H7 (cell line): Measurements from ENCODE around the gene SESTD1. TPM values are rescaled to one million over a fixed set of nuclear protein-coding genes. Genes with fewer than 3 reads are reported as not detected.
A peak's percentile ranks its signal among the peaks of the same experiment; 100 is the strongest.

Experiments
- DNase-seq: peaks from one replicate; pipeline ENCODE4 v3.0.0; 2012
- H3K27me3 ChIP-seq: 2 replicates; pipeline ENCODE4 v1.6.0; 2011; ENCODE audit warnings: mild to moderate bottlenecking, low read length; ENCODE audit not compliant: control insufficient read depth, insufficient read depth
- H3K36me3 ChIP-seq: replicated peaks from 2 replicates; pipeline ENCODE4 v1.5.1; 2011; ENCODE audit warnings: low read length; ENCODE audit not compliant: control insufficient read depth, insufficient read depth
- H3K4me3 ChIP-seq: 2 replicates; pipeline ENCODE4 v1.5.1; 2011; ENCODE audit warnings: low read depth, mild to moderate bottlenecking, control low read depth, low read length, moderate library complexity; ENCODE audit not compliant: insufficient read depth
- total RNA-seq: library from RNA; depleted of rRNA; stranded (reverse); fragments of >200 nt; shearing (Covaris generic); gene quantifications from 2 replicates; pipeline ENCODE4 v1.2.3, GENCODE V29; 2014; rRNA removed

SESTD1 gene
- 16.6 and 17.7 TPM in 2 replicates for total RNA-seq

- DNase-seq = peak; percentile 86
- peak within 1 kb of the TSS; percentile 53 for H3K4me3 ChIP-seq
- H3K36me3 ChIP-seq = no peaks in the 10 kb centered on the region
- H3K27me3 ChIP-seq = peaks cover 4% of the 10 kb centered on the region; the same call in 1 of the 2 replicates
These were observed at the start of gene SESTD1 for GRCh38 chr2:179264368-179265081. Gene SESTD1 (minus strand): TSS chr2:179264832. CDS start chr2:179191841, 72,991 bp downstream.

- H3K36me3 ChIP-seq = no peaks in the 10 kb centered on the region
- no peaks in the 10 kb centered on the region for H3K27me3 ChIP-seq
- no peak for DNase-seq
- H3K4me3 ChIP-seq = no peak overlapping the region
These were observed 48.4 kb upstream of the SESTD1 start for GRCh38 chr2:179313057-179313456.

- no peaks in the 10 kb centered on the region for H3K27me3 ChIP-seq
- DNase-seq = no peak
- H3K36me3 ChIP-seq = no peaks in the 10 kb centered on the region
- H3K4me3 ChIP-seq = no peak overlapping the region
These were observed 46.5 kb upstream of the SESTD1 start for GRCh38 chr2:179311101-179311500.

GRCh38 chr2:179307616-179308371 lies 43.2 kb upstream of the SESTD1 start:
- DNase-seq = no peak
- Histone ChIP-seq H3K4me3 (no peak overlapping the region), H3K27me3 (no peaks in the 10 kb centered on the region), H3K36me3 (no peaks in the 10 kb centered on the region)

GRCh38 chr2:179305125-179305524 lies 40.5 kb upstream of the SESTD1 start:
- H3K4me3 ChIP-seq = no peak overlapping the region
- no peak for DNase-seq
- no peaks in the 10 kb centered on the region for H3K27me3 ChIP-seq
- no peaks in the 10 kb centered on the region for H3K36me3 ChIP-seq

GRCh38 chr2:179304424-179304823 lies 39.8 kb upstream of the SESTD1 start:
- Histone ChIP-seq H3K27me3 (no peaks in the 10 kb centered on the region), H3K36me3 (no peaks in the 10 kb centered on the region), H3K4me3 (no peak overlapping the region)
- DNase-seq = no peak

- Histone ChIP-seq H3K36me3 (no peaks in the 10 kb centered on the region), H3K27me3 (no peaks in the 10 kb centered on the region), H3K4me3 (no peak overlapping the region)
- DNase-seq = no peak
These were observed 38.3 kb upstream of the SESTD1 start for GRCh38 chr2:179302764-179303571.

- Histone ChIP-seq H3K4me3 (no peak overlapping the region), H3K27me3 (no peaks in the 10 kb centered on the region), H3K36me3 (no peaks in the 10 kb centered on the region)
- DNase-seq = no peak
These were observed 37.5 kb upstream of the SESTD1 start for GRCh38 chr2:179302149-179302548.

- Histone ChIP-seq H3K4me3 (no peak overlapping the region), H3K27me3 (no peaks in the 10 kb centered on the region), H3K36me3 (no peaks in the 10 kb centered on the region)
- no peak for DNase-seq
These were observed 34.0 kb upstream of the SESTD1 start for GRCh38 chr2:179298666-179299065.

- no peak overlapping the region for H3K4me3 ChIP-seq
- H3K27me3 ChIP-seq = no peaks in the 10 kb centered on the region
These were observed 33.3 kb upstream of the SESTD1 start for GRCh38 chr2:179297927-179298326.

GRCh38 chr2:179290329-179290728 lies 25.7 kb upstream of the SESTD1 start:
- H3K4me3 ChIP-seq = no peak overlapping the region
- DNase-seq = no peak
- H3K36me3 ChIP-seq = no peaks in the 10 kb centered on the region
- no peaks in the 10 kb centered on the region for H3K27me3 ChIP-seq

More at GRCh38 chr2:179297927-179298326, 33.3 kb upstream of the SESTD1 start:
- no peak for DNase-seq
- no peaks in the 10 kb centered on the region for H3K36me3 ChIP-seq

GRCh38 chr2:179285060-179285459 lies 20.4 kb upstream of the SESTD1 start:
- Histone ChIP-seq H3K4me3 (no peak overlapping the region), H3K27me3 (no peaks in the 10 kb centered on the region), H3K36me3 (no peaks in the 10 kb centered on the region)
- no peak for DNase-seq

- no peak for DNase-seq
- no peaks in the 10 kb centered on the region for H3K27me3 ChIP-seq
- no peak overlapping the region for H3K4me3 ChIP-seq
- H3K36me3 ChIP-seq = no peaks in the 10 kb centered on the region
These were observed 13.0 kb upstream of the SESTD1 start for GRCh38 chr2:179277429-179278196.
